HepG2 (cell line): ENCODE data around the gene OS9. TPM values are rescaled to one million over a fixed set of nuclear protein-coding genes. Genes with fewer than 3 reads are reported as not detected.

Source experiments
- CENPT ChIP-seq: sonication (generic); formaldehyde crosslinking; IDR thresholded peaks from 2 replicates; pipeline ENCODE4 v1.8.0; 2022; ENCODE audit warnings: low read depth, mild to moderate bottlenecking, moderate library complexity, missing genetic modification reagents
- FOXK1 ChIP-seq: sonication (generic); formaldehyde crosslinking; IDR thresholded peaks from 2 replicates; pipeline ENCODE4 v1.4.0; 2020; ENCODE audit warnings: low read depth, missing genetic modification reagents, borderline replicate concordance
- KDM5A ChIP-seq: fragments of 200-600 bp; sonication (generic); IDR thresholded peaks from 2 replicates; pipeline ENCODE4 v1.7.0; 2018; ENCODE audit warnings: antibody characterized with exemption, mild to moderate bottlenecking, low read length, borderline replicate concordance
- LCORL ChIP-seq, 2 experiments: fragments of 450-650 bp in 1 of 2; sonication (generic) in 1 of 2; formaldehyde crosslinking in 1 of 2; IDR thresholded peaks; 2 replicates each; pipeline versions ENCODE4 v1.5.0 to v1.6.1; 2017 to 2020; ENCODE audit warnings: antibody characterized with exemption in 1 of 2, missing genetic modification reagents in 1 of 2
- MAFF ChIP-seq: IDR thresholded peaks from 2 replicates; pipeline ENCODE4 v1.6.1; 2011; ENCODE audit warnings: low read depth, low read length, improper control_type of control experiment
- MYNN ChIP-seq: sonication (generic); formaldehyde crosslinking; IDR thresholded peaks from 2 replicates; pipeline ENCODE4 v1.4.0; 2020; ENCODE audit warnings: mild to moderate bottlenecking, low read depth, missing genetic modification reagents
- POLR2A ChIP-seq, 2 experiments: IDR thresholded peaks; 2 replicates each; pipeline ENCODE4 v1.6.1; 2011; ENCODE audit warnings: low read depth in 2 of 2, low read length in 2 of 2, mild to moderate bottlenecking in 1 of 2, moderate library complexity in 1 of 2; ENCODE audit not compliant: insufficient read depth in 1 of 2
- TSC22D2 ChIP-seq: sonication (generic); formaldehyde crosslinking; IDR thresholded peaks from 2 replicates; pipeline ENCODE4 v1.5.1; 2020; ENCODE audit warnings: missing genetic modification reagents, mild to moderate bottlenecking, borderline replicate concordance
- ZBTB20 ChIP-seq: sonication (generic); formaldehyde crosslinking; IDR thresholded peaks from 2 replicates; pipeline ENCODE4 v1.8.1; 2023; ENCODE audit warnings: missing genetic modification reagents, low read depth, mild to moderate bottlenecking, borderline replicate concordance
- ZNF160 ChIP-seq: sonication (generic); formaldehyde crosslinking; IDR thresholded peaks from 2 replicates; pipeline ENCODE4 v1.8.0; 2022; ENCODE audit warnings: mild to moderate bottlenecking, inconsistent platforms, missing genetic modification reagents
- ZNF20 ChIP-seq: sonication (generic); formaldehyde crosslinking; IDR thresholded peaks from 2 replicates; pipeline ENCODE4 v1.4.0; 2020; ENCODE audit warnings: mild to moderate bottlenecking, moderate library complexity, missing genetic modification reagents
- ZNF253 ChIP-seq: sonication (generic); formaldehyde crosslinking; IDR thresholded peaks from 2 replicates; pipeline ENCODE4 v1.8.0; 2022; ENCODE audit warnings: mild to moderate bottlenecking, missing genetic modification reagents, borderline replicate concordance
- ZNF3 ChIP-seq: IDR thresholded peaks from 2 replicates; pipeline ENCODE4 v1.7.0; 2017; ENCODE audit warnings: inconsistent platforms
- ZNF549 ChIP-seq: sonication (generic); formaldehyde crosslinking; IDR thresholded peaks from 2 replicates; pipeline ENCODE4 v1.5.0; 2020; ENCODE audit warnings: missing genetic modification reagents
- ZNF839 ChIP-seq: sonication (generic); formaldehyde crosslinking; IDR thresholded peaks from 2 replicates; pipeline ENCODE4 v1.4.0; 2020; ENCODE audit warnings: missing genetic modification reagents, mild to moderate bottlenecking, borderline replicate concordance
- polyA plus RNA-seq, 8 experiments: library from polyadenylated mRNA; depleted of rRNA in 3 of 8; stranded (reverse) in 7 of 8; unstranded in 1 of 8; fragments of >200 nt; fragmentation: Illumina TruSeq in 4 of 8; extraction: Trizol in 4 of 8; gene quantifications; 2 replicates each; pipeline versions ENCODE4 v1.2.1 to v1.2.3, GENCODE V29; 2011 to 2016; ENCODE audit warnings: low read depth in 4 of 8, missing spikeins in 1 of 8, mixed read lengths in 1 of 8; ENCODE audit not compliant: insufficient read depth in 1 of 8
- total RNA-seq, 5 experiments: library from RNA; depleted of rRNA; stranded (reverse); fragments of >200 nt; fragmentation: Illumina TruSeq; extraction: Trizol; gene quantifications; 2 replicates each; pipeline ENCODE4 v1.2.3, GENCODE V29; 2016; ENCODE audit warnings: low read depth in 1 of 5
- TF ChIP-seq, protein P1 (sequence below): sonication (generic); formaldehyde crosslinking; IDR thresholded peaks from 2 replicates; pipeline ENCODE4 v1.5.0; 2020; ENCODE audit warnings: missing genetic modification reagents, mild to moderate bottlenecking, borderline replicate concordance
- TF ChIP-seq, protein P2 (sequence below): sonication (generic); formaldehyde crosslinking; conservative IDR thresholded peaks from 2 replicates; pipeline ENCODE4 v1.8.0; 2022; ENCODE audit warnings: low read depth, missing genetic modification reagents
- TF ChIP-seq, protein P3 (sequence below): conservative IDR thresholded peaks from 2 replicates; pipeline ENCODE4 v1.6.1; 2018; ENCODE audit warnings: missing genetic modification reagents
- TF ChIP-seq, protein P4 (sequence below), 2 experiments: sonication (generic) in 1 of 2; formaldehyde crosslinking in 1 of 2; IDR thresholded peaks; 2 replicates each; pipeline versions ENCODE4 v1.4.0 to v1.6.1; 2016 to 2020; ENCODE audit warnings: borderline replicate concordance in 1 of 2, low read depth in 1 of 2, mild to moderate bottlenecking in 1 of 2, missing genetic modification reagents in 1 of 2

Gene OS9
- total and polyA plus RNA-seq, 2 of the 13 experiments (the other 11 are each of a cell fraction or from before 2014, with no cell fraction given): 156 to 206 TPM

DNA sequence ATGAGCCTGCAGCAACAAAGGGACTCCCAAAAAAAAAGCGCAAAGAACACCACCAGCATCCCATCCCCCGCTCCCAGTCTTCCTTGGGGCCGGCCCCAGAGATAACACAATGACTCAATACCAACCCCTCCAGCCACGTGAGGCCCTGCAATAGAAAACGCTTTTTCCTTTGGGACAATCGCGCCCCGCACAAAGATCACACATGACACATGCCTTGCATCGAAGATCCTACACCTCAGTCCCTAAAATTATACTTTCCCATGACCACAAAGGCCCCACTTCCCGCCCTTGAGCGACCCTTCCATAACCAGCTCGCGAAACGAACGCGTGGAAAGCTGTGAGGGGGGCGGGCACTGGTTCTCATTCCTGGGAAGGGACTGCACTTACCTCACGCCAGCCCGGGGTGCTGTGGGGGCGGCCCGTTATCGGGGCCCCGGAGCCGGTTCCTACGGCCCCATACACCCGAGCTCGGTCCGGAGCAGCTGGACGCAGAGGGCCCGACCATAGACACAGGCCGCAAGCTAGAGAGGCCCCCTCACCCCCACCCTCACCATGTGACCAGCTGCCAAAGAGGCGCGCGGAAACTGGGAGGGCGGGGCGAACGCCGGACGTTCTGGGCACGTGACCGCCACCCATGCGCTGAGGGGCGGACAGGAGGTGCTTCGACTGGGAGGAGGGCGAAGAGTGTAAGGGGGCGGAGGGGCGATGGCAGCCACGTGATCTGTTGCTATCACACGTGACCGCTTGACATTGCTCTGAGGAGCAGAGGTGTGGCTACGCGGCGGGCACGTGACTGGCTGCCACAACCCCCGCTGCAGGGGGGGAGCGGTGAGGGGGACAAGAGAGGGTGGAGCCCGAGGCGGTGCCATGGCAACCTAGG, 58.1 kb downstream of the OS9 start, which contains the start of gene CDK4 (continued):
- TF ChIP-seq, protein P1, sequence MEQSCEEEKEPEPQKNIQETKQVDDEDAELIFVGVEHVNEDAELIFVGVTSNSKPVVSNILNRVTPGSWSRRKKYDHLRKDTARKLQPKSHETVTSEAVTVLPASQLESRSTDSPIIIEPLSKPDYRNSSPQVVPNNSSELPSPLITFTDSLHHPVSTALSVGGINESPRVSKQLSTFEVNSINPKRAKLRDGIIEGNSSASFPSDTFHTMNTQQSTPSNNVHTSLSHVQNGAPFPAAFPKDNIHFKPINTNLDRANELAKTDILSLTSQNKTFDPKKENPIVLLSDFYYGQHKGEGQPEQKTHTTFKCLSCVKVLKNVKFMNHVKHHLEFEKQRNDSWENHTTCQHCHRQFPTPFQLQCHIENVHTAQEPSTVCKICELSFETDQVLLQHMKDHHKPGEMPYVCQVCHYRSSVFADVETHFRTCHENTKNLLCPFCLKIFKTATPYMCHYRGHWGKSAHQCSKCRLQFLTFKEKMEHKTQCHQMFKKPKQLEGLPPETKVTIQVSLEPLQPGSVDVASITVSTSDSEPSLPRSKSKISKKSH (CRISPR knock-in tag): peak; percentile 13; the same call in 1 of the 2 replicates
- no peak for TF ChIP-seq ZNF549 (CRISPR knock-in tag)
- TF ChIP-seq, protein P2, sequence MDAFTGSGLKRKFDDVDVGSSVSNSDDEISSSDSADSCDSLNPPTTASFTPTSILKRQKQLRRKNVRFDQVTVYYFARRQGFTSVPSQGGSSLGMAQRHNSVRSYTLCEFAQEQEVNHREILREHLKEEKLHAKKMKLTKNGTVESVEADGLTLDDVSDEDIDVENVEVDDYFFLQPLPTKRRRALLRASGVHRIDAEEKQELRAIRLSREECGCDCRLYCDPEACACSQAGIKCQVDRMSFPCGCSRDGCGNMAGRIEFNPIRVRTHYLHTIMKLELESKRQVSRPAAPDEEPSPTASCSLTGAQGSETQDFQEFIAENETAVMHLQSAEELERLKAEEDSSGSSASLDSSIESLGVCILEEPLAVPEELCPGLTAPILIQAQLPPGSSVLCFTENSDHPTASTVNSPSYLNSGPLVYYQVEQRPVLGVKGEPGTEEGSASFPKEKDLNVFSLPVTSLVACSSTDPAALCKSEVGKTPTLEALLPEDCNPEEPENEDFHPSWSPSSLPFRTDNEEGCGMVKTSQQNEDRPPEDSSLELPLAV (CRISPR knock-in tag): no peak
- TF ChIP-seq CENPT: no peak
- 0 out of 2 replicates have a peak, but pooled peaks have one; percentile 22 for TF ChIP-seq ZBTB20 (CRISPR knock-in tag)
- TF ChIP-seq TSC22D2: peak; percentile 80
- TF ChIP-seq POLR2A (IDR thresholded peaks at IDR 0.05; ENCODE audit: insufficient read depth in 1 of 2, low read depth in 2 of 2, low read length in 2 of 2): peak; percentile 75 to 80
- no peak for TF ChIP-seq ZNF253 (CRISPR knock-in tag)
- TF ChIP-seq FOXK1 (CRISPR knock-in tag): peak; percentile 96; the same call in 1 of the 2 replicates
- peak; percentile 9; the same call in 1 of the 2 replicates for TF ChIP-seq ZNF160 (CRISPR knock-in tag)
- TF ChIP-seq ZNF20 (CRISPR knock-in tag): no peak
- no peak for TF ChIP-seq MYNN (CRISPR knock-in tag)
- TF ChIP-seq LCORL (IDR thresholded peaks at IDR 0.05): no peak
- TF ChIP-seq LCORL (CRISPR knock-in tag; IDR thresholded peaks at IDR 0.05): peak; percentile 80
- peak; percentile 81; the same call in 1 of the 2 replicates for TF ChIP-seq KDM5A
- TF ChIP-seq, protein P3, sequence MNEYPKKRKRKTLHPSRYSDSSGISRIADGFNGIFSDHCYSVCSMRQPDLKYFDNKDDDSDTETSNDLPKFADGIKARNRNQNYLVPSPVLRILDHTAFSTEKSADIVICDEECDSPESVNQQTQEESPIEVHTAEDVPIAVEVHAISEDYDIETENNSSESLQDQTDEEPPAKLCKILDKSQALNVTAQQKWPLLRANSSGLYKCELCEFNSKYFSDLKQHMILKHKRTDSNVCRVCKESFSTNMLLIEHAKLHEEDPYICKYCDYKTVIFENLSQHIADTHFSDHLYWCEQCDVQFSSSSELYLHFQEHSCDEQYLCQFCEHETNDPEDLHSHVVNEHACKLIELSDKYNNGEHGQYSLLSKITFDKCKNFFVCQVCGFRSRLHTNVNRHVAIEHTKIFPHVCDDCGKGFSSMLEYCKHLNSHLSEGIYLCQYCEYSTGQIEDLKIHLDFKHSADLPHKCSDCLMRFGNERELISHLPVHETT (CRISPR knock-in tag): peak; percentile 75
- TF ChIP-seq ZNF839: no peak
- TF ChIP-seq ZNF3 (CRISPR knock-in tag): no peak
- TF ChIP-seq, protein P4, sequence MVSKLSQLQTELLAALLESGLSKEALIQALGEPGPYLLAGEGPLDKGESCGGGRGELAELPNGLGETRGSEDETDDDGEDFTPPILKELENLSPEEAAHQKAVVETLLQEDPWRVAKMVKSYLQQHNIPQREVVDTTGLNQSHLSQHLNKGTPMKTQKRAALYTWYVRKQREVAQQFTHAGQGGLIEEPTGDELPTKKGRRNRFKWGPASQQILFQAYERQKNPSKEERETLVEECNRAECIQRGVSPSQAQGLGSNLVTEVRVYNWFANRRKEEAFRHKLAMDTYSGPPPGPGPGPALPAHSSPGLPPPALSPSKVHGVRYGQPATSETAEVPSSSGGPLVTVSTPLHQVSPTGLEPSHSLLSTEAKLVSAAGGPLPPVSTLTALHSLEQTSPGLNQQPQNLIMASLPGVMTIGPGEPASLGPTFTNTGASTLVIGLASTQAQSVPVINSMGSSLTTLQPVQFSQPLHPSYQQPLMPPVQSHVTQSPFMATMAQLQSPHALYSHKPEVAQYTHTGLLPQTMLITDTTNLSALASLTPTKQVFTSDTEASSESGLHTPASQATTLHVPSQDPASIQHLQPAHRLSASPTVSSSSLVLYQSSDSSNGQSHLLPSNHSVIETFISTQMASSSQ (IDR thresholded peaks at IDR 0.05; ENCODE audit: low read depth): no peak
- TF ChIP-seq, protein P4 (CRISPR knock-in tag; IDR thresholded peaks at IDR 0.05; ENCODE audit: borderline replicate concordance): peak; percentile 83; the same call in 1 of the 2 replicates
- TF ChIP-seq MAFF: no peak
